Measurements from ENCODE around the gene OTUB2.

OTUB2 gene

DNA sequence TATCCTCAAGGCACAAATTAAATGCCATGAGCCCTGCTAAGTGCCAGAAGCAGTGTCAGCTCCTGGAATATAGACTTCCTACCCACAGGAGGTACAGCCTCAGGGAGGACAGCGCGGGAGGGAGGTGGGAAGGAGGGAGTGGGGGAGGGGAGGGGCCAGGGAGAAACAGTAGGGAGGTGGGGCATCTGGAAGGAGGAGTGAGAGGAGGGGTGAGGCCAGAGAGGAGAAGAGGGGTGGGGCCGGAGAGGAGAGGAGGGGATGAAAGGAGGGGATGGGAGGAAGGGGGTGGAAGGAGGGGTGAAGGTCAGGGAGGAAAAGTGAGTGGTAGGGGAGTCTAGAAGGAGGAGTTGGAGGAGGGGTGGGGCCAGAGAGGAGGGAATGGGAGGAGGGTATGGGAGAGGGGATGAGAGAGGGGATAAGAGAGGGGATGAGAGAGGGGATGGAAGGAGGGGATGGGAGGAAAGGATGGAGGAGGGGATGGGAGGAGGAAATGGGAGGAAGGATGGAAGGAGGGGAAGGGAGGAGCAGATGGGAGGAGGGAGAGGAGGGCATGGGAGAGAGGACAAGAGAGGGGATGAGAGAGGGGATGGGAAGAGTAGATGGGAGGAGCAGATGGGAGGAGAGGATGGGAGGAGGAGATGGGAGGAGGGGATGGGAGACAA is 38.2 kb upstream of the OTUB2 start:
- TF ChIP-seq, protein P1, sequence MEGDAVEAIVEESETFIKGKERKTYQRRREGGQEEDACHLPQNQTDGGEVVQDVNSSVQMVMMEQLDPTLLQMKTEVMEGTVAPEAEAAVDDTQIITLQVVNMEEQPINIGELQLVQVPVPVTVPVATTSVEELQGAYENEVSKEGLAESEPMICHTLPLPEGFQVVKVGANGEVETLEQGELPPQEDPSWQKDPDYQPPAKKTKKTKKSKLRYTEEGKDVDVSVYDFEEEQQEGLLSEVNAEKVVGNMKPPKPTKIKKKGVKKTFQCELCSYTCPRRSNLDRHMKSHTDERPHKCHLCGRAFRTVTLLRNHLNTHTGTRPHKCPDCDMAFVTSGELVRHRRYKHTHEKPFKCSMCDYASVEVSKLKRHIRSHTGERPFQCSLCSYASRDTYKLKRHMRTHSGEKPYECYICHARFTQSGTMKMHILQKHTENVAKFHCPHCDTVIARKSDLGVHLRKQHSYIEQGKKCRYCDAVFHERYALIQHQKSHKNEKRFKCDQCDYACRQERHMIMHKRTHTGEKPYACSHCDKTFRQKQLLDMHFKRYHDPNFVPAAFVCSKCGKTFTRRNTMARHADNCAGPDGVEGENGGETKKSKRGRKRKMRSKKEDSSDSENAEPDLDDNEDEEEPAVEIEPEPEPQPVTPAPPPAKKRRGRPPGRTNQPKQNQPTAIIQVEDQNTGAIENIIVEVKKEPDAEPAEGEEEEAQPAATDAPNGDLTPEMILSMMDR (IDR thresholded peaks at IDR 0.05; ENCODE audit: insufficient read depth, low read depth, low read length, missing control alignments): no peak
- no peak overlapping the region for H3K4me3 ChIP-seq (ENCODE audit: low read length)

DNA sequence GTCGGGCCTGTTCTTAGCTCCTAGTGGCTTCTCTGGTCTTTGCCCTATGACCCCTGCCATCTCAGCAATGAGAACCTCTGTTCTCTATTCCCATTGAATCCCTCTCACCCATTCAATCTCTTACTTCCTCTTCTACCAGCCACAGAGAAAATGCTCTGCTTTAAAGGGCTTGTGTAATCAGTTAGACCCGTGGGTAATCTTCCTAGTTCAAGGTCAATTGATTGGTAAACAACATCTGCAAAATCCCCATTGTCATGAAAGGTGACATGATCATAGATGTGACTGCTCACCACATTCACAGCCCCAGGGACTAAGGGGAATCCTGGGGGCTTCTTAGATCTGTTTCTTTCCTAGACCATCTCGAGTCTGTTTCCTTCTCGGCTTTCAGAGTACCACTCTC is 36.2 kb upstream of the OTUB2 start:
- no peak for DNase-seq (ENCODE audit: low read depth)
- TF ChIP-seq, protein P1 (IDR thresholded peaks at IDR 0.05; ENCODE audit: insufficient read depth, low read depth, low read length, missing control alignments): no peak
- H3K4me3 ChIP-seq (ENCODE audit: low read length): no peak overlapping the region

More for the DNA sequence above, 38.2 kb upstream of the OTUB2 start:
- DNase-seq (ENCODE audit: low read depth): no peak

DNA sequence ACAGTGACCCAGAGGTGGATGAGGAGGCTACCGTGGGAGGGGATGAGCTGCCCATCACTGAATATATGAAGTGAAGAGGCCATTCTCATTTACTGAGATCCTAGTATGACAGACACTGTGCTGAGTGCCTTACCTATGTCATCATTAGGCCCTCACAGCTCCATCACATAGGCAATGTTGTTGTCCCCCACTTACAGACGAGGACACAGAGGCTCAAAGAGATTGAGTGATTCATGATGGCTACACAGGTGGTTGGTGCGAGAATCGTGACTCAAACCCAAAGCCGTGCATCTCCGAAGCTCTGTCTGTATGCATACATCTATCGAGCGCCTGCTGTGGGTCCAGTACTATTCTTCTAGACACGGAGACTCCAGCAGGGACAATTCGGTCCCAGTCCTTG is 34.9 kb upstream of the OTUB2 start:
- TF ChIP-seq, protein P1 (IDR thresholded peaks at IDR 0.05; ENCODE audit: insufficient read depth, low read depth, low read length, missing control alignments): no peak
- DNase-seq (ENCODE audit: low read depth): no peak
- no peak overlapping the region for H3K4me3 ChIP-seq (ENCODE audit: low read length)

DNA sequence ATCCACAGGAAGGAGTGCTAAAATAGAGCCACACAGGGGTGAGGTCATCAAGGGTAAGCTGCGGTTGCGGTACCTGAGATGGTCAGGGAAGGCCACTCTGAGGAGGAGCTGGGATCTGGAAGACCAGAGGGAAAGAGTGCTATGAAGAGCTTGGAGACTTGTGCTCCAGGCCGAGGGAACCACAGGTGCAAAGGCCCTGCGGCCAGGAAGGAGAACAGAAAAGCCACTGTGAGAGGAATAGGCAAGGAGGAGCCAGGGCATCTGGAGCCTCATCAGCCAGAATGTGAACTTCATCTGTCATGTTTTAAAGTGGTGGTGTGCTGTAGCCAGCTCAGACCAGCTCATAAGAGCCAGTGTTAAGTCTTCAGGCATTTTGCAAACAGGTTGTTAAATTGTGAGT is 34.5 kb upstream of the OTUB2 start:
- TF ChIP-seq, protein P1 (IDR thresholded peaks at IDR 0.05; ENCODE audit: insufficient read depth, low read depth, low read length, missing control alignments): no peak
- H3K4me3 ChIP-seq (ENCODE audit: low read length): no peak overlapping the region
- DNase-seq (ENCODE audit: low read depth): no peak

DNA sequence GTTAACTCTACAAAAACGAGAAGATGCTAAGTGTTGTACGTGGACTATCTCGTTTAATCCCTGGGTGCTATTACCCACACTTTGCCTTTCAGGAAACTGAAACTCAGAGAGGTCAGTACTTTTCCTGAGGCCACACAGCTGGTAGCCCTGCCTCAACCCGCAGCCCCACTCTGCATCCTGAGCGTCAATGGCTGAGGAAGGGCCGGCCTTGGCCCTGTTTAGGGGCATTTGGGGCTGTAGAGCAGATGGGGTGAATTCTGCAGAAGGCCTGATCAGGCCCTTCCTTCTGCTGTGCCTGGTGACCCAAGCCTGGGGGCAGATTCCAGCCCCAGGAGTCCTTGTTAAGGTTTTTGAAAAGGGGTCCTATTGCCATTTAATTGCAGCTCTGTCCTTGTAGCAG is 32.8 kb upstream of the OTUB2 start:
- H3K4me3 ChIP-seq (ENCODE audit: low read length): no peak overlapping the region
- DNase-seq (ENCODE audit: low read depth): no peak
- TF ChIP-seq, protein P1 (IDR thresholded peaks at IDR 0.05; ENCODE audit: insufficient read depth, low read depth, low read length, missing control alignments): no peak

DNA sequence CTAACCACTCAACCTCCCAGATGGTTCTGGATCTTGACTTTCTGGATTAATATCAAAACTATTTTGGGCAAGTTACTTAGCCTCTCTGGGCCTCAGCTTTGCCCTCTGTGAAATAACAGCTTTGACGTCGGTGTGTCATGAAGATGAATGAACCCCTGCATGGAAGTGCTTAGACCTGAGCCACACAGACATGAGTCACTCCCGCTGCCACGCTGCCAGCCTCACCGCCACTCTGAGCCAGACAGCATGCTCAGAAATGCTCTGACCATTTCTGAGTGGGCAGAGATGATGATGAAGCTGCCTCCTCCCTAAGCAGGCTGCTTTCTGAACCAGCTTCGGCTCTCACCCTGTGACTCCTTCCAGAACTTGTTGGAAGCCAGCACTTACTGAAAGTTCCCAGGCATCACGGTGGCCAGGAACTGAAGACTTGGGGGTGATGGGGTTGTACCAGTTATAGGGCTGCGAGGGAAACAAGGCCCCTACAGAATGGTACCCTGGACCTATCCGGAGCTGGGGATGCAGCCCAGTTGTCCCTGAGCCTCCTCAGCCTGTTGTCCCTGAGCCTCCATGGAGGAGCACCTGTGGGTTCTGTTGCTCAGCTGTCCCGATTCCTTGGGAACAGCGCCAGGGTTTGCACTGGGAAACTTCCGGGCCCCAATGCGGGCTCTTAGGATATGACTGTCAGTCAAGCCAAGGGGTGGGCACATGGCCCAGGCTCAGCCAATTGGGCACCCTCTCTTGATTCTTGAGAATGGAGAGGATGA is 31.0 kb upstream of the OTUB2 start:
- H3K4me3 ChIP-seq (ENCODE audit: low read length): no peak overlapping the region
- TF ChIP-seq, protein P1 (IDR thresholded peaks at IDR 0.05; ENCODE audit: insufficient read depth, low read depth, low read length, missing control alignments): no peak
- peak; percentile 94 for DNase-seq (ENCODE audit: low read depth)

Data from epithelial cell of esophagus (primary cell).